Measurements from ENCODE around the gene BTBD9.

DNA sequence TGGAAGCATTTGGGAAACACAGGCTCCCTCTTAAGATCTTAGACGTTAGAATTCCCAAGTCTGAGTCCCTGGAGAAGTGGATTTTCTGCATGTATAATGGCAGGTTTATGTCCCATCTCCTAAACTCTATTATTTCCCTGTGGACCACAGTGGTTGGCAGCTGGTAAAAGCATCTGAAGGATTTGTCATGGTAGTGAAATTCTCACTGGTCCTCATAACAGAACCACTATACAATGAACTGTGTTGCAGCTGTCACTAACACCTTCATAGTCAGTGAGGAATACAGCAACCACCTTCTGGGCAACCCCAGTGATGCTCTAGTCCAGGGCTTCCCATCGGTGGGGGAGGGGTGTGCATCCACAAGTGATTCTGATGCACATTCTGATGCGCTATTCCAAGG, 423.3 kb downstream of the BTBD9 start:
- TF ChIP-seq, protein P1, sequence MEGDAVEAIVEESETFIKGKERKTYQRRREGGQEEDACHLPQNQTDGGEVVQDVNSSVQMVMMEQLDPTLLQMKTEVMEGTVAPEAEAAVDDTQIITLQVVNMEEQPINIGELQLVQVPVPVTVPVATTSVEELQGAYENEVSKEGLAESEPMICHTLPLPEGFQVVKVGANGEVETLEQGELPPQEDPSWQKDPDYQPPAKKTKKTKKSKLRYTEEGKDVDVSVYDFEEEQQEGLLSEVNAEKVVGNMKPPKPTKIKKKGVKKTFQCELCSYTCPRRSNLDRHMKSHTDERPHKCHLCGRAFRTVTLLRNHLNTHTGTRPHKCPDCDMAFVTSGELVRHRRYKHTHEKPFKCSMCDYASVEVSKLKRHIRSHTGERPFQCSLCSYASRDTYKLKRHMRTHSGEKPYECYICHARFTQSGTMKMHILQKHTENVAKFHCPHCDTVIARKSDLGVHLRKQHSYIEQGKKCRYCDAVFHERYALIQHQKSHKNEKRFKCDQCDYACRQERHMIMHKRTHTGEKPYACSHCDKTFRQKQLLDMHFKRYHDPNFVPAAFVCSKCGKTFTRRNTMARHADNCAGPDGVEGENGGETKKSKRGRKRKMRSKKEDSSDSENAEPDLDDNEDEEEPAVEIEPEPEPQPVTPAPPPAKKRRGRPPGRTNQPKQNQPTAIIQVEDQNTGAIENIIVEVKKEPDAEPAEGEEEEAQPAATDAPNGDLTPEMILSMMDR (IDR thresholded peaks at IDR 0.05), result no peak
- no peak for TF ChIP-seq POLR2A (IDR thresholded peaks at IDR 0.05)
